Rectal smooth muscle tissue (tissue), 1 donor: Measurements from ENCODE around the gene FOXA1.

Source experiments
- H3K27ac ChIP-seq: one replicate; pipeline ENCODE4 v1.7.0; 2013; ENCODE audit warnings: low read depth, low read length, inconsistent platforms
- H3K27me3 ChIP-seq: one replicate; pipeline ENCODE4 v1.7.0; 2013; ENCODE audit warnings: low read length; ENCODE audit not compliant: control insufficient read depth, insufficient read depth
- H3K36me3 ChIP-seq: one replicate; pipeline ENCODE4 v1.7.0; 2013; ENCODE audit warnings: low read length; ENCODE audit not compliant: control insufficient read depth, insufficient read depth
- H3K4me1 ChIP-seq: one replicate; pipeline ENCODE4 v1.7.0; 2013; ENCODE audit warnings: low read length; ENCODE audit not compliant: control insufficient read depth, insufficient read depth
- H3K4me3 ChIP-seq: one replicate; pipeline ENCODE4 v1.7.0; 2013; ENCODE audit warnings: low read length
- H3K9ac ChIP-seq: one replicate; pipeline ENCODE4 v1.7.0; 2013; ENCODE audit warnings: low read length

The FOXA1 gene

DNA sequence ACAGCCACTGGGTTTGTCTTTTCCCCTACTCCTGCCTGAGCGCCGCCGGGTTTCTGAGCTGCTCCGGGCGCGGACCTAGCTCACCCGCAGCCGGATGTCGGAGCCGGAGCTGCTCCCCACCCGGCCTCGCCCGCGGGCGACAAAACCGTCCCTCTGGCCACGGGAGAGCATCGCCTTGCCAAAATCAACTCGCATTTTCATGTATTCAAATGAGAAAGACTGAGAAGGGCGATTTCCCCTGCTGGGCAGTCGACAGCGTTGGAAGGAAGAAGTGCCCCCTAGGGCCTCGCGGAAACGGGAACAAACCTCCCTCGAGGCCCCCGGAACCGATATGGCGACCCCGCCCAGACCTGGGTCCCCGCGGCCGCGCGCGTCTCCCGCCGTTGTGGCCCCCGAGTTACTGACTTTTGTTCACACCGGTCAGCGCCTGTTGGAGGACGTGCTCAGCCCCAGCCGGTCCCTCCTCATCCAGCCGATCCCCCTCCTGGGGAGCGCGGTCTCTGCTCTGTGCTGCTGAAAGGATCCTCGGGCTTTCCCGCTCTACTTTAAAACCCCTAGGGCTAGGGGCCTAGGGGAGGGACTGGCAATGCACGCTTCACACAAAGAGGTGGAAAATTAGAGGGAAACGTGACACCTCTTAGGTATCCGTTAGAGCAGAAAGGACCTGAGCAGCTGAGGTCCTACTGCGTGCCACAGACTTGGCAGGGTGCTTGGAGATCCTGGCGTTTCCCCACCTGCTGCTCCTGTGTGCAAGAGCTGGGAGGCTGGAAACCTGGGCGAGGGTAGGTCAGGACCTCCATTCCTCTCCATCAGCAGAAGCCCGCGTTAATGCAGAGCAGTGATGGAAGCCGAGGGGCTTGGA, 4.7 kb upstream of the FOXA1 start:
- Histone ChIP-seq H3K36me3 (no peaks in the 10 kb centered on the region), H3K4me3 (peak overlapping the region; percentile 40), H3K27me3 (peaks cover 35% of the 10 kb centered on the region), H3K4me1 (no peaks in the 10 kb centered on the region), H3K9ac (no peak overlapping the region), H3K27ac (no peak overlapping the region)

DNA sequence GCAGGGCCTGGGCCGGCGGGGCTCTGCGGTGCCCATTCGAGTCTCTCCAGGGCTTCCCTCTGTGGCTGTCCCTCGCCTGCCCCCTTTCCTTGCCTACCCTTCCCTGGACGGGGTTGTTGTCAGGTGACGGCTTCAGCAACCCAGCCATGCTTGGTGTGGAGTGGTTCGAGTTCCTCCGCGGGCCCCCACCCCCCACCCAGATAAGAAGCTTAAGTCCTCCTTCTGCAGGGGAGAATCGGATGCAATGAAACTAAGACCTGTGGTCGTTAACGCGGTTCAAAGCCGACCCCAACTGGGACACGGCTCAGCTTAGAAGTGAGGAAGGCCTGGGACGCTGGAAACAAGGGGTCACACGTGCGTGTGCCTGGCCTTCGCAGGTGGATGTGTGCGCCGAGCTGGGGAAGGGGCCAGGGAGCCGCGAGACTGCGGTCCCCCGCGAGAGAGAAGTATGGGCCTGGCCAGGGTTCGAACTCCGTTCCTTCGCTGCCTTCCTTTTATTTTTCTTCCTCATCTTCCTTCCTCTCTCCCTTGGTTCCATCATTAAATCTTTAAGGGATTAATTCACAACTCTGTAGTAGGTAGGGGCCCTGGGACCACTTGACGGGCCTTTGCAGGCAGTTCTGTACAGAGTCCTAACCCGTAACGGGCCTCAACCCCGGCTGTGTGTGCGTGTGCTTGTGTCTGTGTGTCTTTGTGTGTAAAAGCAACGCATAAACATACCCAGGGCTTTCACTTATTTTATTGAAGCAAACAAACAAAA, 3.9 kb upstream of the FOXA1 start:
- H3K27ac ChIP-seq, result no peak overlapping the region
- H3K36me3 ChIP-seq, result no peaks in the 10 kb centered on the region
- peak overlapping the region; percentile 59 for H3K4me3 ChIP-seq
- no peak overlapping the region for H3K9ac ChIP-seq
- H3K27me3 ChIP-seq, result peaks cover 40% of the 10 kb centered on the region
- peaks cover 3% of the 10 kb centered on the region for H3K4me1 ChIP-seq

DNA sequence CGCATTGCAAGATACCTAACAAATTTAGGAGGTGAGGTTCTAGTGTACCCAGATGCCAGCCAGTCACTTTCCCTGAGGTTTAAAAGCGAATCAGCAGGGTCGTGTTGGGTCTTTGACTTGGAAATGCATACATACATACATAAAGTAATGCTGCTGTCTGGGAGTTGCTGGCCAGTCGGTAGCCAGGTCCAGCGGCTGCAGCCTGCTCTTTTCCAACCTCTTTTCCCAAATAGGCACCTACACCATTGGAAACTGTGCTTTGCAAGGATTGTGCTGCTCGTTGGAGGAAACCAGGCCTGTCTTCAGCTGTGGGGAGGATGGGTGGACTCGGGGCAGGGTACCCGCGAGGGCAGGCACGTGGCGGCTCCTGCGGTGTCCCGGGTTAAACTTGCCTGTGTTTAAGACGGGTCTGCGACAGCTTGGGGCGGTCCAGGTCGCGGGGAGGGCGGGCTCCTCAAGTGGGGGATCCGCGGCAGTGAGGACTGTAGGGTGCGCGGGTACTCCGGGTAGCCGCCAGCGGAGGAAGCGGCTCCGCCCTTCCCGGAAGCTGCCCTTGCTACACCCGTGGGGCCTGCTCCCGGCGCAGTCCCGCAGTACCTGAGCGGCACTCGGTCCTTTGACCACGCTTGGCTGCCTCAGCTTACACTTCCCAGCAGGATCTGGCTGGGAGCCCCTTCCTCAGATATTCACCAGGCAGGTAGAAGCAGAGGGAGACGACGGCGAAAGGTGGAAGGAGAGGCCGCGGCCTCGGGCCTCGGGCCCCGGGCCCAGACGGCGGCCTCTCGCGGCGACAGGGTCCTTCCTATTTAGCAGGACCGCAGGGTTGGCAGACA, 3.1 kb upstream of the FOXA1 start:
- Histone ChIP-seq H3K9ac (no peak overlapping the region), H3K36me3 (no peaks in the 10 kb centered on the region), H3K4me3 (peak overlapping the region; percentile 59), H3K27me3 (peaks cover 38% of the 10 kb centered on the region), H3K27ac (no peak overlapping the region), H3K4me1 (peaks cover 3% of the 10 kb centered on the region)

DNA sequence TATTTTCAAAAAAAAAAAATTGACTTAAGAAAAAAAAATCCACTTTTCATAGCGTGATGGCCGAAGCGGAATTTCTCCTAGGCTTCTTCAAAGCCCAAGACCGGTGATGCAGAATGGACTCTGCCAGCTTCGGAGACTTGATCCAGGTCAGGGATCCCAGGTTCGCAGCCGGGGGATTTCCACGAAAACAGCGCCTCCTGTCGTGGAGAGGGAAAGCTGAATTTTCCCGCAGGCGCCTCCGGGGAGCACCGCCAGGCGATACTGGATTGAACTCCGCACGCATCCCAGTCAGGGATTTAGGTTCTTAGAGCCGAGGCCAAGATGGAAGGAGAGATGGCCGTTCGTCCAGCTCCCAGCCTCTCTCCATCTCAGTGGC, 2.5 kb upstream of the FOXA1 start:
- H3K27ac ChIP-seq, result no peak overlapping the region

DNA sequence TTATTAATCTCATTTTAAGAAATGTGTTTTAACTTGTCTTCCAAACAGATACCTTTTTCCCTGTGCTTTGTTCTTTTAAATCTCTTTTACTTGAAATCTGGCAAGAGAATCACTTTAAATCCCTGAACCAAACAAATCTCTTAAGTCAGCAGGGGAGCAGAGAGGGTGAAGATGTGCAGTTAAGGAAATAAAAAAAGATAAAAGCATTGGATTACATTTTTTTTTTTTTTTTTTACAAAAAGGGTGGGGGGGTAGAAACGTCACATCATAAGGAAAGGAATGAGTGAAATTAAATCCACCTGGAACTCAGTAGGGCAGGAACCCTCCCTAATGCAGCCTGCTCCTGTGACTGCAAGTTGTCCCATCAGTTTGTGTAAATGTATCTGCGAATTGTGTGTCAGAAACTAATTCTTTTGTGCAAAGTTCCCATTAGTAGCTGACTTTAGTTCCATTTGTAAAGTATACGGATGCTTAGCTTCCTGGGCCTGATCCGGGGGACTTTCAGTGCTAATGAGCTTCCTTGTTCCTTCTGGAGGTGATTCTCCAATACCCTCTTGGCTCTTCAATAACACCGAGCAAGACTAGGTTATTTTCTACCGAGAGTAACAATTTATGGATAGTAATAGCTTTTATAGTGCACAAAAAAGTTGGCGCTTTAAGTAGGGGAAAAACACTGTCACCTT, 1.9 kb upstream of the FOXA1 start:
- Histone ChIP-seq H3K4me3 (no peak overlapping the region), H3K27me3 (peaks cover 39% of the 10 kb centered on the region), H3K36me3 (no peaks in the 10 kb centered on the region), H3K27ac (no peak overlapping the region), H3K4me1 (peaks cover 3% of the 10 kb centered on the region), H3K9ac (no peak overlapping the region)

More for the DNA sequence above, 2.5 kb upstream of the FOXA1 start:
- Histone ChIP-seq H3K4me3 (peak overlapping the region; percentile 59), H3K27me3 (peaks cover 38% of the 10 kb centered on the region), H3K36me3 (no peaks in the 10 kb centered on the region), H3K4me1 (peaks cover 3% of the 10 kb centered on the region), H3K9ac (no peak overlapping the region)

DNA sequence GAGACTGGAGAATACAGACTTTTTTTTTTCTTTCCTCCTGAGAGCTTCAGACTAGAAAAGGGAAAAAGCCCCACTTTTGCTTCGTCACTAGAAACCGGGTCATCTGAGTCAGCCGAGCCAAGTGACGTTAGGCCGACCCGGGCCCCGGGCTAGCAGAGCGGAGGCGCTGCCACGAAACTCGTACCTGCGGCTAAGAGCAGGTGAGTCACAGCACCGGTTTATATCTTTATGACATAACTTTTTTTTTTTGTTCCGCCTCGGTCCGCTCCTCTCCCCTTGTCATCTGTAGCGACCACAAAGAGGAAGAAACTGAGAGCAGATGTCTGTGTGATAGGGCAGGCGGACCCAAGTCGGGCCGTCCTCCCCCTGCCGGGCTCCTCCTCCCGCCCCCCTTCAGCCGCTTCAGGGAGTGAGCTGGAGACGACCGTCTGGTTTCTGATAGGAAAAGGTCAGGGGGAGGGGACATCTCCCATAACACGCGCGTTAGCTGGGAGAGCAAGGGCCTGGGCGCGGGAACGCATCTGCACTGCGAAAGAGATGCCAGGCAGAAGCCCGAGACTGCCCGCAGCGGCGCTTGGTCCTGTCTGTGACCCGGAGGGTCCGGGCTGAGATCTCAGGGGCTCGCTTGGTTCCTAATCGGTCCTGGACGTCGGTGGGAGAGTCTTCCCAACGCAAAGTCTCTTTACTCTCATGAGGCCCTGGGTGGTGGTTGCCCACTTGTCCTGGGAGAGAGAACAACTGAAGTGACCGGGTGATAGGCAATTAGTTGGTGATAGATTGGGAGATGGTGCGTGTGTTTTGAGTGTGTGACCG, 966 bp upstream of the FOXA1 start:
- Histone ChIP-seq H3K27me3 (peaks cover 44% of the 10 kb centered on the region), H3K4me1 (peaks cover 3% of the 10 kb centered on the region), H3K9ac (peak overlapping the region; percentile 47), H3K4me3 (peak overlapping the region; percentile 55), H3K36me3 (no peaks in the 10 kb centered on the region), H3K27ac (no peak overlapping the region)

DNA sequence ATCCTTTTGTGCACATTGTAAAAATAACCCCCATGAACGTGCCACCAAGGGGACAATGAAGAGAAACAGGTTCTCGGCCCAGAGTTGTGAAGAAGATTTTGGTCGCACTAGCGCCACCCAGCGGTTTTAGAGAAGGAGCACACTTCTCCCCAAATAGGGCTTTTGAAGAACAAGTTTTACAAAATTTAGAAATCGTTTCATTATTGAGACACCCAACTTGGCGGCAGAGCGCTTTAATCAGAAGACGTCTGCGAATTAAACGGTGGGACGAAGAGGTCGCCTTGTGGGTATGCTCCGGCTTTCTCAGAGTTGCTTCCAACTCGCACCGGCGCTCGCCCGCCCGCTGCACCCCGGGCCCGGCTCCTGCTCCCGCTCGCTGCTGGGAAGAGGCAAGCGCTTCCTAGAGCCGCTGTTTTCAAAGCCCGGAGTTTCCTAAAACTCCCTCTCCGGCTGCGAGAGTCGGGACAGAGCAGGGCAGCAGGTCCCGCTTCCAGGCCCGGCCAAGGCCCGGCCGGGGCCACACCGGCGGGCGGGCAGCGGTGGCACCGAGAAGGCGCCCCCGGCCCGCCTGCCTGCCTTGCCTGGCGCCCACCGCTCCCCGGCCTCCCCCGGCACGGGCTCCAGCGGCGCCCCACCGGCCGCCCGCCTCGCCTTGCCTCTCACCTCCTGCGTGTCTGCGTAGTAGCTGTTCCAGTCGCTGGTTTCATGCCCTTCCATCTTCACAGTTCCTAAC, 645 bp downstream of the FOXA1 start:
- Histone ChIP-seq H3K27me3 (peaks cover 38% of the 10 kb centered on the region), H3K4me3 (peak overlapping the region; percentile 58), H3K36me3 (no peaks in the 10 kb centered on the region), H3K4me1 (peaks cover 3% of the 10 kb centered on the region), H3K27ac (no peak overlapping the region), H3K9ac (peak overlapping the region; percentile 53)

DNA sequence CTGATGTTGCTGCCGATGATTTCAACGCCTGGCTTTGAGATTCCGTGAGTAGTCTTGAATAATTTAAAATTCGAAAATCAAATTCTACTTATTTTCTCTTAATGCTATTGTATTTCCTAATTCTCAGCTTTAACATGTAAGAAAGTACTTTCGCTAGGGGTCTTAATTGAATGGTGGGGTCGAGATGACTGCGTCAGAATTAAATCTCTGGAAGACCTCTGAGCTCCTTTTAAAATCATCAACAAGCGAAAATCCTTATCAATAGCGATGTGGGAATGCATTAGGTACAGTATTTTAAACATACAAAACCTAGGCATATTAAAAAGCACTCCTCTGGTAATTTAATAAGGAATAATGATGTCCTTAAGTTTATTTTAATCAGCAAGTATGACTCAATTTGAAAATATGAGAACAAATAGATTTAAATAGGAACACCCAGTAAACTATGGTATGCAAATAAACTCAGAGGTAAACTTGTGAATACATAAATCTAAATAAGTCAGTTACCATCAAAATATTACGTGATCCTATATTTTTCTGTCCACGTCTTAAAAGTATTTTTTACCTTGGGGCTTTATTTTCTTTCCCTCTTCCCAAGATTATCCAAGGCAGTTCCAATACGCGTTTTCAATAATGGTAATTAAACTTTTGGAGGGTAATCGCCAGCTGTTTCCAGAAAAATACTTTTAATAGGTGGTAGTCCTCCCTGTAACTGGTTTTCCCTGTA, 1.4 kb downstream of the FOXA1 start:
- Histone ChIP-seq H3K27ac (no peak overlapping the region), H3K36me3 (no peaks in the 10 kb centered on the region), H3K9ac (no peak overlapping the region), H3K4me3 (peak overlapping the region; percentile 58), H3K4me1 (peaks cover 3% of the 10 kb centered on the region), H3K27me3 (peaks cover 38% of the 10 kb centered on the region)

DNA sequence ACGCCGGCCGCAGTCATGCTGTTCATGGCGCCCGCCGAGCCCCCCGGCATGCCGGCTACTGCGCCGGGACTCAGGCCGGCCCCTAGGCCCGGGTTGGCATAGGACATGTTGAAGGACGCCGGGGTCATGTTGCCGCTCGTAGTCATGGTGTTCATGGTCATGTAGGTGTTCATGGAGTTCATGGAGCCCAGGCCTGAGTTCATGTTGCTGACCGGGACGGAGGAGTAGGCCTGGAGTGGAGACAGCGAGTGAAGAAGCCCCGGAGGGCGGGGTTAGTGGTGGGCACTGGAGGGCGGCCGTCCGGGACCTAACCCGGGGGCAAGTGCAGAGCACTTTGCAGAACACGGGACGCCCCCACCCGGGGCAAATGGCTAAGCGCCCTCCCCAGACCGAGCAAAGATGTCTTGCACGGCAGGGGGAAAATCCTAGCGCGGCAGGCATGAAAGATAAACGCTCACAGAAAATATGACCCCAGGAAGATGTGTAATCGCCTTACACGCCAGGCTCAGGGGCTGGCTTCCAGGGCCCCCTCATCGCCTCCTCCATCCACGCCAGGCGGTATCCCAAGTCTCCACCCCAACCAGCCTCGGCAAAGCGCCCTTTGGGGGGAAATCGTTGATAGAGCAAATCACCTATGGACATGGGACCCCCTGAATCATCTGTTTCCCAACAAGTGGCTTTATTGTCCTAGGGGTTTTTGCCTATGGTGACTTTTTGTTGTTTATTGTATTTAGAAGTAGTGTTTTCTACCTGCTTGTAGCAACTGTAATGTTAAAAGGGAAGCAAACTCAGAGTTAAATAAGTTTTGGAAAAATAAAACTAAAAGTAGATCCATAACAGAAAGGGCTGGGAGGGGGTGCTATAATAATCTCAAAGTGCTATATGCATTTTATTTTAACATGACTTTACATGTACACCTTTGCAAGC, 2.3 kb downstream of the FOXA1 start:
- Histone ChIP-seq H3K4me3 (peak overlapping the region; percentile 35), H3K4me1 (peaks cover 3% of the 10 kb centered on the region), H3K9ac (no peak overlapping the region), H3K36me3 (no peaks in the 10 kb centered on the region), H3K27ac (no peak overlapping the region), H3K27me3 (peaks cover 34% of the 10 kb centered on the region)
